Activated CD4-positive, alpha-beta memory T cell treated with anti-CD3 and anti-CD28 coated beads for 36 hours (primary cell): ENCODE data around the gene KPTN. TPM values are rescaled to one million over a fixed set of nuclear protein-coding genes. Genes with fewer than 3 reads are reported as not detected.

Source experiments
- CTCF ChIA-PET: fragments of 350-600 bp; sonication (Branson Sonifier 250); formaldehyde crosslinking; loops from one replicate; lab custom pipeline; 2021; ENCODE audit warnings: antibody characterized with exemption, inconsistent platforms; lab: Charles Lee
- POLR2A ChIA-PET: fragments of 350-600 bp; sonication (Branson Sonifier 250); formaldehyde crosslinking; loops from one replicate; lab custom pipeline; 2021; ENCODE audit warnings: antibody characterized with exemption; lab: Charles Lee
- DNase-seq: peaks from one replicate; pipeline ENCODE4 v3.0.0-alpha.2; 2020
- H3K27ac Mint-ChIP-seq: one replicate; pipeline ENCODE4 v1.8.0; 2021; ENCODE audit warnings: mixed read lengths
- H3K27me3 Mint-ChIP-seq: one replicate; pipeline ENCODE4 v1.8.0; 2021; ENCODE audit warnings: mixed read lengths
- H3K36me3 Mint-ChIP-seq: one replicate; pipeline ENCODE4 v1.8.0; 2021; ENCODE audit warnings: mixed read lengths
- H3K4me1 Mint-ChIP-seq: one replicate; pipeline ENCODE4 v1.8.0; 2021; ENCODE audit warnings: low read depth, mixed read lengths
- H3K4me3 Mint-ChIP-seq: one replicate; pipeline ENCODE4 v1.8.0; 2021; ENCODE audit warnings: mild to moderate bottlenecking, mixed read lengths
- H3K9me3 Mint-ChIP-seq: one replicate; pipeline ENCODE4 v1.8.0; 2021; ENCODE audit warnings: mixed read lengths
- intact Hi-C: fragments of 100-400 bp; cut with micrococcal nuclease; formaldehyde crosslinking; loops from one replicate; pipeline ENCODE4 v1.15.1; 2023
- total RNA-seq, 2 experiments: library from RNA; stranded (reverse); gene quantifications; one replicate each; pipeline ENCODE4 v1.2.3, GENCODE V29; 2021

KPTN gene
- total RNA-seq, 2 experiments from 2014 or later = 7.0 to 9.2 TPM

DNA sequence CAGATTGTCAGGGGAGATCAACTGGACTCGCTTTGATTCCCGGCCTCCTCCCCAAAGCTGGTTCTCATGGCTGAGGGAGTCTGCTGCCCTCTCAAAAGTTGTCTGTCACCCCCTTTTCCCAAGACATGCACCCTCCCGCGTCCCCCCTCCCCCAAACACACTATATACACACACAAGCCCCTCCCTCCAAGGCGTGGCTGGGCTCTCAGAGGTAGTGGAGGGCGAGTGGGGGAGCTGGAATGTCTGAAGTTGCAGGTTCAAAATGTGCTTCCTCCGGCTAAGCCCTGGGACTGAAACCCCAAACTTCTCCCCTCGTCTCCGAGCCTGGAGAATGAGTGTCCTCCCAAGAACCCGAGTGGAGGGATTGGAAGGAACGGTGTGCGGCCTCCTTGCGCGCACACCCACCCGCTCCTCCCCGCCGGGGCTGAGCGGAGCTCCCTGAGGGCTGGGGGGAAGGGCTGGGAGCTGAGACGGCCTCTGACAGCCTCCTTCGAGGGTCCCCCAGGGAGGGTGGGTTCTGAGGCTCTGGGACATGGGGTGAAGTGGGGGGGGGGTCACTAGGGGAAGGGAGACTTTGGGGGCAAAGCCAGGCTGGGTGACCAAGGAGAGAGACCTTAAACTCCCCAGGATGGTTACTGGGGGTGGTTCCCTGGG is 54.8 kb downstream of the KPTN start:
- H3K4me3 Mint-ChIP-seq = no peak overlapping the region
- intact Hi-C loops = no loop called here
- CTCF ChIA-PET = interaction anchor here (1.0 to 3.0 kb wide), 13 partner anchors 7 to 284 kb away, joined by 3 to 25 read pairs (median 7); partner anchors contain the start of genes EHD2 and KPTN
- POLR2A ChIA-PET = no interaction called here
- H3K36me3 Mint-ChIP-seq = no peaks in the 10 kb centered on the region
- H3K27ac Mint-ChIP-seq = no peak overlapping the region
- no peaks in the 10 kb centered on the region for H3K9me3 Mint-ChIP-seq
- DNase-seq = no peak
- peaks cover 33% of the 10 kb centered on the region for H3K27me3 Mint-ChIP-seq
- peaks cover 10% of the 10 kb centered on the region for H3K4me1 Mint-ChIP-seq

DNA sequence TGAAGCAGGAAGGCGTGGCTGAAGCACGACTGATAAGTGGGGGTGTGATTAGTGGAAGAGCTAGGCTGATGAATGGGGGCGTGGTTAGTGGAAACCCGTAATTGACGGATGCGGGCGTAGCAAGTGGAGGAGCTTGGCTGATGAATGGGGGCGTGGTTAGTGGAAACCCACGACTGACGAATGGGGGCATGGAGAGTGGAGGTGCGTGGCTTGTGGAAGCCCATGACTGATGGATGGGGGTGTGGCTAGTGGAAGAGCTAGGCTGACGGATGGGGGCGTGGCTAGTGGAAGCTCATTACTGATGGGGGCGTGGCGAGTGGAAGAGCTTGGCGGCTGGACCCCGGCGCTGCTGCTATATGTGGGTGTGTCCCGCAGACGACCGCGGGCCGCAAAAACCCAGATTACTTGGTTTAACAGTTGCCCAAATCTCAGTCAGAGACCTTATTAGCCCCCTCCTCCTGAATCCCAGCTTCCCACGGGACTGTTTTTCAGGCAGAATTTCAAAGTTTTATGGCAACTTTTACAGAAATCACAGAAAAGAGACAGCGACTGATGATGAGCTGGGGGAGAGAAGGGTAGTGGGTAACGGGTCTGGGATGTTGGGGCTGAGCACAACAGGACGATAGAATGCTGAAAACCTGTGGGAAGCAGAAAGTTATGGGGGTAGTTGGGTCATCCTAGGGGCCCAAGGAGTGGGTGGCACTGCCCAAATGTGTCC is 55.7 kb downstream of the KPTN start:
- Mint-ChIP-seq H3K4me1 (peaks cover 10% of the 10 kb centered on the region), H3K36me3 (no peaks in the 10 kb centered on the region), H3K4me3 (no peak overlapping the region), H3K27me3 (peaks cover 40% of the 10 kb centered on the region), H3K27ac (no peak overlapping the region), H3K9me3 (no peaks in the 10 kb centered on the region)
- DNase-seq = peak; percentile 92
- intact Hi-C loops = no loop called here
- ChIA-PET POLR2A (interaction anchor here (0.8 to 1.0 kb wide), 2 partner anchors 154 to 172 kb away, joined by 3 to 4 read pairs; no protein-coding TSS in a partner anchor), CTCF (interaction anchor here (0.8 to 3.0 kb wide), 21 partner anchors 8 to 308 kb away, joined by 3 to 25 read pairs (median 7); partner anchors contain the start of genes DHX34, EHD2, KPTN and NAPA)

DNA sequence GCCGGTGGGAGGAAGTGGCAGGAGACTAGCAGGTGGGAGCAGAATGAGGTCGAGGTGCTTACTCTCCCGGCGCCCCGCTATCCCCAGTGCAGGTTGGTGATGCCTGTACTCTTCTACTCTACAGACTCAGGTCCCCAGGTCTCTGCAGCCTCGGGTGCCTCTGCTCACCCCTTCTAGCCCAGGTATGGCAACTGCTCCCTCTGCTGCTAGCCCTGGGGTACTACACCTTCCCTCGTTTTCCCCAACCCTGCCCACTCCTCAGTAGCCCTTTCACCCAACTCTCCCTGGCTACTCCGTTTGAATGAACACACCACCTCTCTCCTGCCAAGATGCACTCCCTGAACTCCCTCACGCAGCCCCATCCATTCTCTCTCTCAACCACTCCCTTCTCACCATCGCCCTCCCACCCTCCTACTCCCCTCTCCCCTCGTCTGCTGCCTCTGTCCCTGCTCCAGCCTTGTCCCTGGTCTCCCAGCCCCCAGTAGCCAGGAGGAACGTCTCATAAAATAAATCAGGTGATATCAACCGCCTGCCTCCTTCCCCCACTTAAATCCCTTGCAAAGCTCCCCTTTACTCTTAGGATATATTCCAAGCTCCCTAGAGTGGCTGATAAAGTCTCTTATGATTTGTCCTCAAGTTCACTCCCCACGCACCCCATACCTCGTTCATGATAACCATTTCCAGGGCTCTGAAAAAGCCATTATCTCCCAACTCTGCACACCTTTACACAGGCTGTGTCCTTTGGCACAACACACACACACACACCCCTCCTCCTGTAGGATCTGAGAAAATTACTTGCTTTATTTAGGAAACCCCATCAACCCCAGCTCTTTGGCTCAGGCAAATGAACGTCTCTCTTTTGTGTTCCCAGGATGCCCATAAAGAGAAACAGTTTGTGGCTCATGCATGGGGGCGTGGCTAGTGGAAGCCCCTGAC is 56.5 kb downstream of the KPTN start:
- no peak overlapping the region for H3K4me3 Mint-ChIP-seq
- CTCF ChIA-PET = interaction anchor here (0.8 to 3.0 kb wide), 20 partner anchors 9 to 309 kb away, joined by 3 to 25 read pairs (median 7); partner anchors contain the start of genes DHX34, EHD2, KPTN and NAPA
- peaks cover 10% of the 10 kb centered on the region for H3K4me1 Mint-ChIP-seq
- H3K27ac Mint-ChIP-seq = no peak overlapping the region
- POLR2A ChIA-PET = interaction anchor here (0.8 to 1.0 kb wide), 2 partner anchors 154 to 173 kb away, joined by 3 to 4 read pairs; no protein-coding TSS in a partner anchor
- DNase-seq = peak; percentile 83
- no peaks in the 10 kb centered on the region for H3K9me3 Mint-ChIP-seq
- H3K27me3 Mint-ChIP-seq = peaks cover 47% of the 10 kb centered on the region
- H3K36me3 Mint-ChIP-seq = no peaks in the 10 kb centered on the region
- intact Hi-C loops = loop anchor here (2.0 kb wide), 1 partner anchor 131 kb away; no protein-coding TSS in a partner anchor

Other genes with a start within 250 kb of the KPTN start
- gene CCDC9, start 227.7 kb downstream of the KPTN start, total RNA-seq = 10 to 100 TPM; 32.7 to 39.1 TPM
- 10 to 100 TPM; 12.4 to 13.7 TPM for gene INAFM1, start 209.3 kb downstream of the KPTN start, total RNA-seq
- under 1 TPM in 1 of 2 experiments, not detected in 1; 0.48 TPM for gene C5AR1, start 174.4 kb downstream of the KPTN start, total RNA-seq
- under 1 TPM; 0.05 to 0.07 TPM for gene C5AR2, start 152.0 kb downstream of the KPTN start, total RNA-seq
- gene DHX34, start 134.9 kb downstream of the KPTN start, total RNA-seq = 10 to 100 TPM; 12.7 to 15.7 TPM
- gene MEIS3, start 64.7 kb downstream of the KPTN start, total RNA-seq = under 1 TPM; 0.26 to 0.63 TPM
- gene SLC8A2, start 12.3 kb downstream of the KPTN start, total RNA-seq = under 1 TPM in 1 of 2 experiments, not detected in 1; 0.14 TPM
- gene NAPA, start 30.8 kb upstream of the KPTN start, total RNA-seq = 10 to 100 TPM; 67.3 to 70.4 TPM
- gene ZNF541, start 88.9 kb upstream of the KPTN start, total RNA-seq = under 1 TPM; 0.07 to 0.31 TPM
- 10 to 100 TPM; 11.9 to 14.0 TPM for gene BICRA, start 124.9 kb upstream of the KPTN start, total RNA-seq
- 1 to 10 TPM in 1 of 2 experiments, under 1 TPM in 1; 0.81 to 1.6 TPM for gene EHD2, start 229.2 kb upstream of the KPTN start, total RNA-seq